Trophoblast cell (in vitro differentiated cells and primary cell): ENCODE results near the gene TUNAR.
"Not testable (repeated sequence)": the region's sequence is repeated elsewhere in the genome, so short reads cannot be mapped to it uniquely, and the experiment has no call there.

Experiments used
- DNase-seq, 2 donors: peaks; one replicate each; pipeline ENCODE4 v3.0.0-alpha.2; 2016
- H2AFZ ChIP-seq: 2 replicates; pipeline ENCODE4 v1.6.1; 2013; ENCODE audit warnings: low read length, moderate library complexity, mild to moderate bottlenecking; ENCODE audit not compliant: insufficient read depth, poor library complexity
- H2AK5ac ChIP-seq: 2 replicates; pipeline ENCODE4 v1.6.1; 2013; ENCODE audit warnings: mild to moderate bottlenecking, low read length
- H2BK120ac ChIP-seq: 2 replicates; pipeline ENCODE4 v1.6.1; 2013; ENCODE audit warnings: low read length, mild to moderate bottlenecking, moderate library complexity; ENCODE audit not compliant: insufficient read depth, poor library complexity
- H2BK12ac ChIP-seq: 2 replicates; pipeline ENCODE4 v1.6.1; 2013; ENCODE audit warnings: mild to moderate bottlenecking, low read length, moderate library complexity
- H2BK5ac ChIP-seq: 2 replicates; pipeline ENCODE4 v1.6.1; 2013; ENCODE audit warnings: low read length, low read depth, moderate library complexity, mild to moderate bottlenecking; ENCODE audit not compliant: poor library complexity
- H3K14ac ChIP-seq: 2 replicates; pipeline ENCODE4 v1.6.1; 2013; ENCODE audit warnings: mild to moderate bottlenecking, low read length
- H3K18ac ChIP-seq: 2 replicates; pipeline ENCODE4 v1.6.1; 2013; ENCODE audit warnings: mild to moderate bottlenecking, low read length
- H3K23ac ChIP-seq: 2 replicates; pipeline ENCODE4 v1.6.1; 2013; ENCODE audit warnings: low read length
- H3K27ac ChIP-seq: 2 replicates; pipeline ENCODE4 v1.5.1; 2013; ENCODE audit warnings: low read depth, mild to moderate bottlenecking, inconsistent platforms, low read length, moderate library complexity
- H3K27me3 ChIP-seq: 2 replicates; pipeline ENCODE4 v1.6.1; 2013; ENCODE audit warnings: inconsistent platforms, mild to moderate bottlenecking, low read length, moderate library complexity; ENCODE audit not compliant: insufficient read depth
- H3K36me3 ChIP-seq, 2 experiments: 1 replicate in 1 of 2; 2 replicates in 1 of 2; pipeline ENCODE4 v1.6.1; 2013; ENCODE audit warnings: low read length in 2 of 2, mild to moderate bottlenecking in 2 of 2, moderate library complexity in 1 of 2; ENCODE audit not compliant: insufficient read depth in 2 of 2, control insufficient read depth in 1 of 2
- H3K4ac ChIP-seq: 2 replicates; pipeline ENCODE4 v1.6.1; 2013; ENCODE audit warnings: low read depth, mild to moderate bottlenecking, low read length, moderate library complexity
- H3K4me1 ChIP-seq, 2 experiments: 1 replicate in 1 of 2; 2 replicates in 1 of 2; pipeline ENCODE4 v1.6.1; 2013; ENCODE audit warnings: low read length in 2 of 2, mild to moderate bottlenecking in 2 of 2, moderate library complexity in 1 of 2; ENCODE audit not compliant: insufficient read depth in 2 of 2, control insufficient read depth in 1 of 2
- H3K4me2 ChIP-seq: 2 replicates; pipeline ENCODE4 v1.6.1; 2013; ENCODE audit warnings: inconsistent platforms, mild to moderate bottlenecking, low read length, moderate library complexity
- H3K4me3 ChIP-seq: 2 replicates; pipeline ENCODE4 v1.5.1; 2013; ENCODE audit warnings: mild to moderate bottlenecking, low read depth, low read length, inconsistent platforms
- H3K79me1 ChIP-seq: one replicate; pipeline ENCODE4 v1.6.1; 2013; ENCODE audit warnings: low read length
- H3K79me2 ChIP-seq: 2 replicates; pipeline ENCODE4 v1.6.1; 2013; ENCODE audit warnings: low read length, mild to moderate bottlenecking; ENCODE audit not compliant: control insufficient read depth, insufficient read depth, poor library complexity
- H3K9ac ChIP-seq: 2 replicates; pipeline ENCODE4 v1.6.1; 2013; ENCODE audit warnings: mild to moderate bottlenecking, low read length
- H3K9me3 ChIP-seq: 2 replicates; pipeline ENCODE4 v1.6.1; 2013; ENCODE audit warnings: low read depth, mild to moderate bottlenecking, control low read depth, inconsistent platforms, low read length; ENCODE audit not compliant: insufficient read depth
- H4K12ac ChIP-seq: 2 replicates; pipeline ENCODE4 v1.6.1; 2013; ENCODE audit warnings: low read depth, mild to moderate bottlenecking, low read length, moderate library complexity
- H4K8ac ChIP-seq: 2 replicates; pipeline ENCODE4 v1.6.1; 2013; ENCODE audit warnings: low read depth, mild to moderate bottlenecking, low read length, moderate library complexity
- H4K91ac ChIP-seq: one replicate; pipeline ENCODE4 v1.6.1; 2013; ENCODE audit warnings: low read depth, mild to moderate bottlenecking, low read length, moderate library complexity
- WGBS: extraction: QIAGEN DNeasy Blood & Tissue Kit; methylation state at CpG from one replicate; pipeline ENCODE4 v1.1.7; 2013; ENCODE audit warnings: missing lambda C conversion rate; ENCODE audit not compliant: insufficient read length, insufficient coverage; ENCODE audit errors: extremely low coverage; 5-methylcytosine and 5-hydroxymethylcytosine counted together

The TUNAR gene

GRCh38 chr14:95964901-95965300 is 88.3 kb downstream of the TUNAR start:
- Histone ChIP-seq H2AK5ac (no peak overlapping the region), H3K27ac (no peak overlapping the region), H3K14ac (no peak overlapping the region), H3K4me3 (no peak overlapping the region), H3K4me1 (peaks cover 5 to 10% of the 10 kb centered on the region in 2 experiments), H3K27me3 (no peaks in the 10 kb centered on the region), H3K23ac (no peak overlapping the region), H2BK5ac (no peak overlapping the region), H3K9me3 (no peaks in the 10 kb centered on the region), H4K12ac (no peak overlapping the region), H3K79me1 (no peaks in the 10 kb centered on the region), H3K18ac (no peak overlapping the region), H3K36me3 (no peaks in the 10 kb centered on the region), H4K8ac (no peak overlapping the region), H3K4me2 (no peak overlapping the region), H2BK120ac (no peak overlapping the region), H2AFZ (no peak overlapping the region), H3K4ac (no peak overlapping the region), H3K79me2 (no peaks in the 10 kb centered on the region), H4K91ac (no peak overlapping the region), H2BK12ac (no peak overlapping the region), H3K9ac (no peak overlapping the region)
- no peak for DNase-seq
- WGBS, result no CpG with 5 or more reads among the region's 2 CpGs

GRCh38 chr14:95968048-95968447 is 91.4 kb downstream of the TUNAR start:
- not testable (repeated sequence) for H3K36me3 ChIP-seq, H3K4me2 ChIP-seq, H3K79me2 ChIP-seq, H3K23ac ChIP-seq, H3K79me1 ChIP-seq, H3K9ac ChIP-seq, H2AFZ ChIP-seq, H2BK5ac ChIP-seq, H3K14ac ChIP-seq, H4K91ac ChIP-seq, H3K4me1 ChIP-seq, H3K27me3 ChIP-seq, H3K4ac ChIP-seq, H4K12ac ChIP-seq, H2BK12ac ChIP-seq, H4K8ac ChIP-seq, H3K27ac ChIP-seq, H2BK120ac ChIP-seq, H2AK5ac ChIP-seq, H3K18ac ChIP-seq, H3K9me3 ChIP-seq, H3K4me3 ChIP-seq
- WGBS, result no CpG with 5 or more reads among the region's 4 CpGs
- DNase-seq, result peak; percentile 54 to 73
